ENCODE measurements around the gene CACNA1B.

CACNA1B gene

DNA sequence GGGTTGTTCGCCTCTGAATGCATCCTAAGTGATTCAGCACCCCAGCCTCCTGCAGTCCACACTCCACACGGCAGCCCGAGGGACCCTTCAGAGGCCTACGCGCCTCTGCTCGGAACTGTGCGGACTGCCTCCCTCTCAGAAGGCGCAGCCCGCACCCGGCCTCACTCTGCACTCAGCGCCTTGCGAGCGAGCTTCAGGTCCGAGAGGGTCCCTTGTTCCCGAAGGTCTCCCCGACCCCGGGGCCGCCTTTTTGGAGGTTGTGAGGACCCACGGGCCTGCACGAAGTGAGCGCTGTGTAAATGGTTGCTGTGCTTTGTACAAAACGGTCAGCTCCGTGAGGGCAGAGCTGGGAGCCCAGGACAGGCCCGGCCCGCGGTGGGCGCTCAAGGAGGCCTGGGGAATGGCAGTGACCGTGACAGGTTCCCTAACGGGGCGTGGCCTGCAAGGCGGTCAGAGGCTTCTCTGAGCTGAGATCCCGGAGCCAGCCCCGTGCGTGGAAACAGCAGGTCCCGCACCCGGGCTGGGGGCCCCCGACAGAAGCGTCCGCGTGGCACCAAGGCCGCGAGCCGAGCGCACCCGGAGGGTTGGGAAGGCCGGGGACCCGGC lies 698 bp upstream of the CACNA1B start:
- H3K9me3 ChIP-seq: no peaks in the 10 kb centered on the region
- no peaks in the 10 kb centered on the region for H3K36me3 ChIP-seq
- H3K27me3 ChIP-seq: peaks cover 61% of the 10 kb centered on the region
- no peak overlapping the region for H3K27ac ChIP-seq
- H3K4me1 ChIP-seq (ENCODE audit: control insufficient read depth in 1 of 2, insufficient read depth in 1 of 2, low read depth in 1 of 2, low read length in 1 of 2): no peaks in the 10 kb centered on the region
- TF ChIP-seq, protein P1, sequence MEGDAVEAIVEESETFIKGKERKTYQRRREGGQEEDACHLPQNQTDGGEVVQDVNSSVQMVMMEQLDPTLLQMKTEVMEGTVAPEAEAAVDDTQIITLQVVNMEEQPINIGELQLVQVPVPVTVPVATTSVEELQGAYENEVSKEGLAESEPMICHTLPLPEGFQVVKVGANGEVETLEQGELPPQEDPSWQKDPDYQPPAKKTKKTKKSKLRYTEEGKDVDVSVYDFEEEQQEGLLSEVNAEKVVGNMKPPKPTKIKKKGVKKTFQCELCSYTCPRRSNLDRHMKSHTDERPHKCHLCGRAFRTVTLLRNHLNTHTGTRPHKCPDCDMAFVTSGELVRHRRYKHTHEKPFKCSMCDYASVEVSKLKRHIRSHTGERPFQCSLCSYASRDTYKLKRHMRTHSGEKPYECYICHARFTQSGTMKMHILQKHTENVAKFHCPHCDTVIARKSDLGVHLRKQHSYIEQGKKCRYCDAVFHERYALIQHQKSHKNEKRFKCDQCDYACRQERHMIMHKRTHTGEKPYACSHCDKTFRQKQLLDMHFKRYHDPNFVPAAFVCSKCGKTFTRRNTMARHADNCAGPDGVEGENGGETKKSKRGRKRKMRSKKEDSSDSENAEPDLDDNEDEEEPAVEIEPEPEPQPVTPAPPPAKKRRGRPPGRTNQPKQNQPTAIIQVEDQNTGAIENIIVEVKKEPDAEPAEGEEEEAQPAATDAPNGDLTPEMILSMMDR (IDR thresholded peaks at IDR 0.05): no peak
- no peak overlapping the region for H3K4me3 ChIP-seq (ENCODE audit: low read depth in 1 of 2, low read length in 1 of 2)

DNA sequence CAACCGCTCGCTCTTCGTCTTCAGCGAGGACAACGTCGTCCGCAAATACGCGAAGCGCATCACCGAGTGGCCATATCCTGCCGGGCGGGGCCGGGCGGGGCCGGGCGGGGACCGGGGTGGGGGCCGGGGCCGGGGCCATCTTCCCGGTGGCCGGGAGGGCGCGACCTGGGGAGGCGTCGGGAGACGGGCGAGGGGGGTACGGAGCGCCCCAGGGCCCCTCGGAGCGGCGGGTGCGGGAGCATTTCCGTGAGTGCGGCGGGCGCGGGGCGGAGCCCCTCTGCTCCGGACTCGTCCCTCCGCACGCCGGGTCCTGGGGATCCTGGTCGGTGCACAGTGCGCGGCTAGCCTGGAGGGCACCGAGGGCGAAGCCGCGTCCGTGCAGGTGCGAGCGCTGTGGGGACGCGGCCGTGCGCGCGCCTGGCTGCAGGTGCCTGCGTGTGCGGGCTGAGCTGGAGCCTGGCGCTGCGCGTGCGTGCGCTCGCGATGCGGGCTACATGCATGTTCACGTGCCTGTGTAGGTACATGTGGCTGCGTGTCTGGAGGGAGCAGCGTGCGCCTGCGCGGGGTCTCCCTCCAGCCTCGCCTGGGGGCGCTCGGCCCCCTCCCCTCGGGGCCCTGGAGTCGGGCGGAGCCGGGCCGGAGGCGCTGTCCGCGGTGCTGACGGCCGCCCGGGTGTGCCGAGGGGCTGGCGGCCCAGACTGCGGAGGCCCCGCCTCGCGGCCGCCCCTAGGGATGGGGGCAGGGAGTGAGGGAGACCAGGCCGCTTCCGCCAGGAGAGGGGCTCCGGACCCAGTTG lies 762 bp downstream of the CACNA1B start:
- Histone ChIP-seq H3K27ac (no peak overlapping the region), H3K4me1 (ENCODE audit: control insufficient read depth in 1 of 2, insufficient read depth in 1 of 2, low read depth in 1 of 2, low read length in 1 of 2) (no peaks in the 10 kb centered on the region), H3K27me3 (peaks cover 61% of the 10 kb centered on the region), H3K9me3 (no peaks in the 10 kb centered on the region), H3K4me3 (ENCODE audit: low read depth in 1 of 2, low read length in 1 of 2) (no peak overlapping the region), H3K36me3 (no peaks in the 10 kb centered on the region)
- TF ChIP-seq, protein P1 (IDR thresholded peaks at IDR 0.05): no peak

DNA sequence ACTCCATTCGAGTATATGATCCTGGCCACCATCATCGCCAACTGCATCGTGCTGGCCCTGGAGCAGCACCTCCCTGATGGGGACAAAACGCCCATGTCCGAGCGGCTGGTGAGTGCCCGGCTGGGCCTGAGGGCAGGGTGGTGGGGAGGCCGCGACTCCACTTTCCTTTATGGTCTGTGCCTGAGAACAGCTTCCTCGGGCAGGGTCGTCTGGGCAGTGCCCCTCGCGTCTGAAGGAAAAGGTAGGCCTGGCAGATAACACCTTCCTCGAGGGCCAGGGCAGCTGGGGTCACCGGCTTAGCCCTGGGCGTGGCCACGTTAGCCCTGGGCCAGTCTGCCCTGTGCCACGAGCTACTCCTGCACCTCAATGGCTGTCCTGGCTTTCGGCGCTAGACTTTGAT lies 1.5 kb downstream of the CACNA1B start:
- no peaks in the 10 kb centered on the region for H3K4me1 ChIP-seq (ENCODE audit: control insufficient read depth in 1 of 2, insufficient read depth in 1 of 2, low read depth in 1 of 2, low read length in 1 of 2)
- peaks cover 61% of the 10 kb centered on the region for H3K27me3 ChIP-seq
- no peaks in the 10 kb centered on the region for H3K36me3 ChIP-seq
- no peaks in the 10 kb centered on the region for H3K9me3 ChIP-seq
- TF ChIP-seq, protein P1 (IDR thresholded peaks at IDR 0.05): no peak
- H3K4me3 ChIP-seq (ENCODE audit: low read depth in 1 of 2, low read length in 1 of 2): no peak overlapping the region
- H3K27ac ChIP-seq: no peak overlapping the region

DNA sequence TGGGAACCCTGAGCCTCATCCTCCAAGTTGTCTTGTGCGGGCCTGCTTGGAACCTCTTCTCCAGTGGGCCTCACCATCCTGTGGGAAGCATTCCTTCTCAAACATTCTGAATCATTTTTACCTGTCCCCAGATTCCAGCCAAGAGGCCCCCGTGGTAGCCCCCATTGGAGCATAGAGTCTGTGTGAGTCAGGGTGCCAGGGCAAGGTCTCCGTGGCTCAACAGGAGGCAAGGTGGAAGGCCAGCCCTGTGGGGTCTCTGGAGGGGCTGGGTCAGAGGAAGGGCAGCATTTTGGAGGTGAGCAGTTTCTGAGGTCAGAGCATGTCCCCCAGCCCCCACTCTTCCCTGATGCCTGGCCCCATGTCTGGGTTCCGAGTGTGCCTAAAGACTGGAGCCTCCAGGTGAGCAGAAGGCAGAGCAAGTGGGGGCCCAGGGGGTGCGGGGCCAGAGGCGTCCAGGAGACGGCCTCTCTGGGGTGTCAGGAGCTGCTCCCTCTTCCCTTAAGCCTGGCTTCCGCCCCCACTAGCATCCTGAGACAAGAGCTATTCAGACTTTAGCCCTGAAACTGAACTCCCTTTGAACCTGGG lies 2.1 kb downstream of the CACNA1B start:
- Histone ChIP-seq H3K27ac (no peak overlapping the region), H3K36me3 (no peaks in the 10 kb centered on the region), H3K27me3 (peaks cover 60% of the 10 kb centered on the region), H3K4me1 (ENCODE audit: control insufficient read depth in 1 of 2, insufficient read depth in 1 of 2, low read depth in 1 of 2, low read length in 1 of 2) (no peaks in the 10 kb centered on the region), H3K9me3 (no peaks in the 10 kb centered on the region), H3K4me3 (ENCODE audit: low read depth in 1 of 2, low read length in 1 of 2) (no peak overlapping the region)
- TF ChIP-seq, protein P1 (IDR thresholded peaks at IDR 0.05): no peak

DNA sequence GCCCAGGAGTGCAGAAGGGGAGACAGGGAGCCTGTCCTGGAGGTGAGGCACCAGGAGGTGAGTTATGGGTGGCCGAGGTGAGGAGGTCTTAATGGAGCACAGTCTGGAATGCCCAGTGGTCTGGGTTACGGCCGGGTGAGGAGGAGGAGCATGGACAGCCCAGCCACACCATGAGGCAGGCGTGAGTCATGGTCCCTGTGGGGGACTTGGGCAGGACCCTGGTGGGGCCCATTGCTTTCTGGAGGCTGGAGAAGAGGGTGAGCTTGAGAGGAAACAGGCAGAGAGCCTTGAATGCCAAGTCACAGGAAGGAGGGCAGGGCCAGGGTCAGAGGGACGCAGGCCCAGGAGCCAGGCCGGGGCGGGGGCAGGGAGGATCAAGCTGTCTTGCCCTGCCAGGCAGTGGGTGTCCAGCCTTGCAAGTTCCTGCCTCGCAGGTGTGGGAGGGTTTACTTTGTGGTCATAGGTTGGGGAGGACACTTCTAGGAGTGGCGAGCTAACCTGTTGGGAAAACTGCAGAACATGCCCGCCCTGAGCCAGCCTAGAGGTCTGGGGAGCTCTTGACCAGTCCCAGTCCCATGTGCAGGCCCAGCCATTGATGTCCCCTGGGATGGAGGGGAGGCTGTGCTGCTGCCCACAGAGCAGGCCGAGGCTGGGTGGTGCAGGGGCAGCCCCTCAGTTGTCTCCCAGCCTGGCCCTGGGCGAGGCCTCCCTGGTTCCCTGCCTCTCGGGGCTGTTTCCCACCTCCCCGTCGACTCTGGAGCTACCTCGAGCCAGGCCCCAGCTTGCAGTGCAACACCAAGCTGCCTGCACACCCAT lies 2.8 kb downstream of the CACNA1B start:
- Histone ChIP-seq H3K36me3 (no peaks in the 10 kb centered on the region), H3K27ac (no peak overlapping the region), H3K4me3 (ENCODE audit: low read depth in 1 of 2, low read length in 1 of 2) (no peak overlapping the region), H3K4me1 (ENCODE audit: control insufficient read depth in 1 of 2, insufficient read depth in 1 of 2, low read depth in 1 of 2, low read length in 1 of 2) (no peaks in the 10 kb centered on the region), H3K27me3 (peaks cover 52% of the 10 kb centered on the region), H3K9me3 (no peaks in the 10 kb centered on the region)
- TF ChIP-seq, protein P1 (IDR thresholded peaks at IDR 0.05): no peak

Measured in neutrophil (primary cell).